Cardiac ventricle fibroblast (primary cell): ENCODE measurements around the gene CDCA7. TPM values are rescaled to one million over a fixed set of nuclear protein-coding genes. Genes with fewer than 3 reads are reported as not detected.

Source experiments
- total RNA-seq: library from RNA; depleted of rRNA; stranded (reverse); fragments of >200 nt; gene quantifications from 2 replicates; pipeline ENCODE4 v1.2.3, GENCODE V29; 2015

CDCA7 gene
- 0.50 and 3.9 TPM in 2 replicates for total RNA-seq

GRCh38 chr2:173354582-173355131, at the start of gene CDCA7:
TSS of gene CDCA7 (plus strand) at chr2:173354872. CDS start at chr2:173354964, 92 bp downstream.

